Hematopoietic multipotent progenitor cell treated with erythropoietin and hydrocortisone succinate and interleukin-3 and kit ligand, for 15 days (in vitro differentiated cells): ENCODE results near the gene RPS19BP1.

Source experiments
- DNase-seq: peaks from one replicate; pipeline ENCODE4 v3.0.0-alpha.2; 2015; ENCODE audit warnings: low spot score

The RPS19BP1 gene

DNA sequence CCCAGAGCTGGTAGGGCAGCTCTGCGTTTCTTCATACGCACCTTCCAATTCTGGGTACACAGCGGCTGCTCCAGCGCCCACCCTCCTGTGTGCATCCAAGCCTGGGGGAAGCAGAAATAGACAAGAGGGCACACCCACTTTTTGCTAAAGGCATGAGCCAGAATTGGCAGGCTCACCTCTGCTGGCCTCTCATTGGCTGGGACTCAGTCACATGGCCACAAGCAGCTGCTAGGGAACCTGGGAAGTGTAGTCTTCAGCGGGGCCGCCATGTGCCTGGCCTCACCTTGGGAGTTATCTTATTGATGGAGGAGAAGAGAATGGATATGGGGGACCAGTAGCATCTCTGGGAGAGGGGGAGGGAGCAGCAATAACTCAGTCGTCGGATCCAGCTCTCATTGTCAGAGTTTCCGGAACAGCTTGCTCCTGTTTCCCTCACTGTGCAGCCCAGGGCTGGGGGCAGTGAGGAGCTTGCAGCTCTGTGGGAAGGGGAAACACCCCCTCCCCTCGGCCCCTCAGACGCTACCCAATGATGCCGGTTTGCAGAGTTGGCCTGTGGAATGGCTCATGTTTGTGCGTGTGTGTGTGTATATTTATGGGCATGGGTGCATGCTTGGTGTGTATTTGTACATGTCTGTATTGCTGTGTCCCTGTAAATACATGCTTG is 42.3 kb downstream of the RPS19BP1 start:
- peak; percentile 86 for DNase-seq

DNA sequence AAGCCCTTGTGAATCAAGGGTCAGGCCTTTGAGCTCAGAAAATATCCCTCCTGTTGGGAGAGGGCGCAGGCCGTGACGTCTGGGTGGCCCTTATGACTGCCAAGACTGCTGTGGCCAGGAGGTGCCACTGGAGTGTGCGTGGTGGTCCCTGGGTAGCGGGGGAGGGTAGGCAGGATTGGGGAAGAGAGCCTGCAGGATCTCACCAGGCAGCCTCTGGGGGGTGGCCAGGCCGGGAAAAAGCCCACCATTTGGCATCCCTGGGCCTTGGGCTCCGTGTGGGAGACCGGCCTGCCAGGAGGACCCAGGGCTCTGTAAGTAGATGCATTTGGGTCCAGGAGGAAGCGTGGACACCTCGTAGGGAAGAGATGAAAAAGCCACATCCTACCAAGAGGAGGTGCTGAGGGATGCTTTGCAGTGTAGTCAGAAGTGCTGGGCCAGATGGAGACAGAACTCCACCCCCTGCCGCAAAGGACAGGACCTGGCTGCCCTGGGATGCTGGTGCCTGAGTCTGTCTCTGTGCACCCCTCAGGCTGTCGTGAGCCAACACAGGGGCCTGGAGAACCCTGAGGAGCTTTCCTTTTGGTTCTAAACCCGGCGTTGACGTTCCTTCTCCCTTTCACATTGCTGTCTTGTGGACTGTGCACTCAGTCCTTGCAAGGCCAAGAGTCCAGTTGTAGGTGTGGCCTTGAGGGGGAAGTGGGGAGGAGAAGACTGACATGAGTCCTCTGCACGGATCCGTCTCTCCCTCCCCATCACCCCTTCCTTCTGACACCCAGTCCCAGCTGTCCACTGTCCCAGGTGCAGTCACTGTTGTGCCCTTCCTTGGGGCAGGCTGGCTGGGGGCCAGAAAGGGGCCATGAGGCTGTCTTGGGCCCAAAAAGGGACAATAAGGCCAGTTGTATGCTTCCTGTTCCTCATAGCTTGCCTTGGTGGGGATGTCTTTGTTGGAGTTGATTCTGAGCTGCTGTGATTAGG is 43.2 kb downstream of the RPS19BP1 start:
- no peak for DNase-seq

DNA sequence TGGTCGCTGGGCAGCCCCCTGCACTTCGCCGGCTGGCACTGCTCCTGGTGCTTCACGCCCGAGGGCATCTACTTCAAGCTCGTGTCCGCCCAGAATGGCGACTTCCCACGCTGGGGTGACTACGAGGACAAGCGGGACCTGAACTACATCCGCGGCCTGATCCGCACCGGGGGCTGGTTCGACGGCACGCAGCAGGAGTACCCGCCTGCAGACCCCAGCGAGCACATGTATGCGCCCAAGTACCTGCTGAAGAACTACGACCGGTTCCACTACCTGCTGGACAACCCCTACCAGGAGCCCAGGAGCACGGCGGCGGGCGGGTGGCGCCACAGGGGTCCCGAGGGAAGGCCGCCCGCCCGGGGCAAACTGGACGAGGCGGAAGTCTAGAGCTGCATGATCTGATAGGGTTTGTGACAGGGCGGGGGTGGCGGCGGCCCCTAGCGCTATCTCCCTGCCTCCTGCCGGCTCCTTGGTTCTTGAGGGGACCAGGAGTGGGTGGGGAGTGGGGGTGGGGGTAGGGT is 43.9 kb downstream of the RPS19BP1 start:
- DNase-seq: no peak

DNA sequence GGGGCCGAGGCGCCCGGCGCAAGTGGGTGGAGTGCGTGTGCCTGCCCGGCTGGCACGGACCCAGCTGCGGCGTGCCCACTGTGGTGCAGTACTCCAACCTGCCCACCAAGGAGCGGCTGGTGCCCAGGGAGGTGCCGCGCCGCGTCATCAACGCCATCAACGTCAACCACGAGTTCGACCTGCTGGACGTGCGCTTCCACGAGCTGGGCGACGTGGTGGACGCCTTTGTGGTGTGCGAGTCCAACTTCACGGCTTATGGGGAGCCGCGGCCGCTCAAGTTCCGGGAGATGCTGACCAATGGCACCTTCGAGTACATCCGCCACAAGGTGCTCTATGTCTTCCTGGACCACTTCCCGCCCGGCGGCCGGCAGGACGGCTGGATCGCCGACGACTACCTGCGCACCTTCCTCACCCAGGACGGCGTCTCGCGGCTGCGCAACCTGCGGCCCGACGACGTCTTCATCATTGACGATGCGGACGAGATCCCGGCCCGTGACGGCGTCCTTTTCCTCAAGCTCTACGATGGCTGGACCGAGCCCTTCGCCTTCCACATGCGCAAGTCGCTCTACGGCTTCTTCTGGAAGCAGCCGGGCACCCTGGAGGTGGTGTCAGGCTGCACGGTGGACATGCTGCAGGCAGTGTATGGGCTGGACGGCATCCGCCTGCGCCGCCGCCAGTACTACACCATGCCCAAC is 44.6 kb downstream of the RPS19BP1 start:
- DNase-seq: no peak

DNA sequence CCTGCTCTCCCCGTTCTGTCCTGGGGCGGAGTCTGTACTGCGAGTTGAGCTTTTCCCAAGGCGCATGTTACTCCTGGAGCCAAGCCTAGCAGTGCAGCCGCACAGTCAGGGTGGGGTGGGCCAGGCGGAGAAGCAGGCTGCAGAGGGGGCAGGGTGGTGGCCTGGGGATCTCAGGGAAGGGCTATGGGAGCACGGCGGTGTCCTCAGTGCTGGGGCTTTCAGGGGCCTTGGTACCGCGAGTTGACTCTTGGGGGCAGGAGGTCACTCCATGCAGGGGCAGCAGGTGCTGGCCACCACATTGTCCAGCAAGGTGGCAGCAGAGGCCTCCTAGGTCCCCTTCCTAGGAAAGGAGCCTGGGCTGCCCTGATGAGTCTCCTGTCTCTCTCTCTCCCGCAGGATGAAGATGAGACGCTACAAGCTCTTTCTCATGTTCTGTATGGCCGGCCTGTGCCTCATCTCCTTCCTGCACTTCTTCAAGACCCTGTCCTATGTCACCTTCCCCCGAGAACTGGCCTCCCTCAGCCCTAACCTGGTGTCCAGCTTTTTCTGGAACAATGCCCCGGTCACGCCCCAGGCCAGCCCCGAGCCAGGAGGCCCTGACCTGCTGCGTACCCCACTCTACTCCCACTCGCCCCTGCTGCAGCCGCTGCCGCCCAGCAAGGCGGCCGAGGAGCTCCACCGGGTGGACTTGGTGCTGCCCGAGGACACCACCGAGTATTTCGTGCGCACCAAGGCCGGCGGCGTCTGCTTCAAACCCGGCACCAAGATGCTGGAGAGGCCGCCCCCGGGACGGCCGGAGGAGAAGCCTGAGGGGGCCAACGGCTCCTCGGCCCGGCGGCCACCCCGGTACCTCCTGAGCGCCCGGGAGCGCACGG is 45.4 kb downstream of the RPS19BP1 start:
- no peak for DNase-seq

DNA sequence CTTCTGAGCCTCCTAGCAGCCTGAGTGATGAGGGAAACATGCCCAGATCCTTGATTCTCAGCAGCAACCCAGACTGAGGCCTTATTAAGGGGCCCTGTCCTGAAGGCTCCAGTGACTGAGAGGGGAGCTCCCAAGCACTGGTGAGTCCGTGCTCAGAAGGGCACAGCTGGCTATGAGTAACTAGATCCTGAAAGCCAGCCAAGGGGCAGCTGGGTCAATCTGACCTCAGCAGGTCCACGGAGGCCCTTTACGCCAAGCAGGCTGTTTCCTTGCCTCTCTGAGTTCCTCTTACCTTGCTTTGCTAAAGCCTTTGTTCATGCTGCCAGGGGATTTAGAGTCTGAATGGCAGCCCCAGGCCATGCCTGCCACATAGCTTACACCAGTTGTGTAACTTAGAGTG is 49.8 kb downstream of the RPS19BP1 start:
- DNase-seq: no peak

DNA sequence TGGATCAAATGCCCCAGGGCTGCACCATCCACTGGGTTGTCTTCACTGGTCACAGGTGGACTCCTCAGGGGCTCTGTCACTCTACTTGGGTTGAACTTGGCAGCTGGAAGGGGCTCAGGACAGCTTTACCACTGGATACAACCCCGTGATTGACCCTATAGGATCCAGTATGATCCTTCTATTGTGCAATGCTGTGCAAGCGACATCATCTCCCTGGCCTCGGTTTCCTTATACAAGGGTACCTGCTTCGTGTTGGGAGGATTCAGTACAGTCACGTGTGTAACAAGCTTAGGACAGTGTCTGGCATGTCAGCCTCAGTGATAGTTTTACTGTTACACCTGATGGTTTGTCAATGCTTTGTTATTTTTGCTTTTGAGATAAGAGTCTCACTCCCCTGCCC is 51.0 kb downstream of the RPS19BP1 start:
- no peak for DNase-seq

DNA sequence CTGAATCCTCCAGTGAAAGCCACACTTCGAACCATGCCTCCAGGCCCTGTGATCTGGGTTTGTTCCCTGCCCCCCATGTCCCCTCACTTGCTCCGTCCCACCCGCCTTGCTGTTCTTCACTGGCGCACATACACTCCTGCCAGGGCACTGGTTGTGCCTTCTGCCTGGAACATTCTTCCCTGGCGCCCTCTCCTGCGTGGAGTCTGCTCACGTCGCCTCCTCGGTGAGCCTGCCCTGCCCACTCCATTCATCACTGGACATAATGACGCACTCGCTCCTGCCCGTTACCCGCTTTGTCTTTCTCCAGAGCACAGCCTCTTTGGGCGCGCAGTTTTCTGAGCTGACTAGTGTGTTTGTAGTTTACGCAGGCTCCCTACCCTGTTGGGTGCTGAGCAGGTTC is 51.5 kb downstream of the RPS19BP1 start:
- no peak for DNase-seq

DNA sequence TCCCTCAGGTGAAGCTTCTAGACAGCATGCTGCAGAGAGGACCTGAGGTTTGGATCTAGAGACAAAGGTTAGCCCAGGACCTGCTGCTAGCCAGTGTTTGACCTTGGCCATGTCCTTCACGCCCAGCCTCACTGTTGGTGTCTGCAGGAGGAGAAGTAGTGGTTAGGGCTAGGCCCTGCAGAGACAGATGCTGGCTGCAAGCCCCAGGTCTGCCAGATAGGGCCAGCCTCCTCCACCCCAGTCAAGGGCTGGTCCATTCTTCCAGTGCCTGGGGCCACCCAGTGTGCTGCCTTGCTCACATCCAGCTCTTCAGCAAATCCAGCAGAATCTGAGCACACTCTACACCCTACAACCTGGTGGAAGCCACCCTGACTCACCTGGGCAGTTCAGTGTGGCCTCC is 52.0 kb downstream of the RPS19BP1 start:
- DNase-seq: no peak

DNA sequence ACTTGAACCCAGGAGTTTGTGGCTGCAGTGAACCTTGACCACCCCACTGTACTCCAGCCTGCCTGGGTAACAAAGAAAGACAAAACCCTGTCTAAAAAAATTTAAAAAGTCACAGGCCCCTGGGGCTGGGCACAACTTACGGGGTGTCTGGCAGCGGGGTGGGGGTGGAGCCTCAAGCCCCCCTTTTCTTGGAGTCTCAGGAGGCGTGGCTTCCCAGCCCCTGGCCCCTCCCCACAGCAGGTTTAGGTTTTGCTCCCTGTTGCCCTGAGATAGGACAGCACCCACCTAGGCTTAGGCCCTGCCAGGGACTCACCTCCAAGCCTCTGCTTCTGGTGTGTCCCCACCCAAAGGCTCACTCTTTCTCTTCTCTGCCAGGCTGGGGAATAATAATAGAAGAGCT is 53.3 kb downstream of the RPS19BP1 start:
- DNase-seq: no peak
